RWPE1 (cell line): ENCODE measurements around the gene NPC2.
A peak's percentile ranks its signal among the peaks of the same experiment; 100 is the strongest.

ENCODE experiments used
- CTCF ChIA-PET: fragments of 350-600 bp; sonication (Branson Sonifier 250); formaldehyde crosslinking; extraction: SDS; loops from one replicate; lab custom pipeline; 2021; lab: Yijun Ruan, JAX
- POLR2A ChIA-PET: fragments of 400-600 bp; formaldehyde crosslinking; extraction: SDS; loops from one replicate; lab custom pipeline; 2020; ENCODE audit warnings: antibody characterized with exemption; ENCODE audit not compliant: low non-redundant PET; lab: Yijun Ruan, JAX
- DNase-seq: peaks from one replicate; pipeline ENCODE4 v3.0.0; 2012; ENCODE audit warnings: low spot score
- H3K27ac ChIP-seq: fragments of 450-650 bp; 2 replicates; pipeline ENCODE4 v1.5.1; 2017
- CTCF ChIP-seq: fragments of 450-650 bp; conservative IDR thresholded peaks from 2 replicates; pipeline ENCODE4 v1.5.1; 2017; ENCODE audit warnings: low read depth, mild to moderate bottlenecking

NPC2 gene

DNA sequence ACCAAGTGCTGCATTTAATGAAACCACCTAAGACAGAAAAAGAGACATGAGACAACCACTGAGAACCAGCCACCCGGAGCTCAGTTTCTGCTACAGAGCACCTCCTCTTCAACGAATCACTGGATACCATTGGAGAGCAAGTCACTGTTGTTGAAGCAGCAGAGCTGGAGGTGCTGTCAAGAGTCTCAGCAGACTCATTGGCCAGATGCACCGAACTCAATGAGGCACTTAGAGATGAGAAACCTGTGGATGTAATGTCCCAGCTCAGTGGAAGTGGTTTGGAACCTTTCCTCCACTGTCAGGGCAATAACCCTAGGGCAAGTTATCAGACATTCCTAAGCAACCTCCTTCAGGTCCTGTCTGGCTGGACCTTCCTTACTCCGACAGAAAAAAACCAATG is 13.1 kb downstream of the NPC2 start:
- TF ChIP-seq CTCF, result no peak
- ChIA-PET POLR2A (no interaction called here), CTCF (interaction anchor here (0.7 kb wide), 1 partner anchor 67 kb away, joined by 4 read pairs; no protein-coding TSS in a partner anchor)
- no peak for DNase-seq
- H3K27ac ChIP-seq, result no peak overlapping the region

- ChIA-PET CTCF (no interaction called here), POLR2A (no interaction called here)
- peak; percentile 24; the same call in 1 of the 2 replicates for TF ChIP-seq CTCF
- DNase-seq, result no peak
- no peak overlapping the region for H3K27ac ChIP-seq
Measured at GRCh38 chr14:74478996-74479635, 14.0 kb downstream of the NPC2 start.

- CTCF ChIA-PET, result interaction anchor here (0.7 kb wide), 1 partner anchor 269 kb away, joined by 8 read pairs; no protein-coding TSS in a partner anchor
- POLR2A ChIA-PET, result no interaction called here
Measured at GRCh38 chr14:74476607-74477006, 16.5 kb downstream of the NPC2 start.

GRCh38 chr14:74476107-74476506 is 17.0 kb downstream of the NPC2 start:
- POLR2A ChIA-PET, result no interaction called here
- DNase-seq, result no peak
- CTCF ChIA-PET, result no interaction called here
- TF ChIP-seq CTCF, result no peak
- H3K27ac ChIP-seq, result peak overlapping the region; percentile 21; the same call in 1 of the 2 replicates

More at GRCh38 chr14:74476607-74477006, 16.5 kb downstream of the NPC2 start:
- 0 out of 2 replicates have a peak overlapping the region, but pooled peaks have one; percentile 21 for H3K27ac ChIP-seq
- no peak for TF ChIP-seq CTCF
- DNase-seq, result no peak

DNA sequence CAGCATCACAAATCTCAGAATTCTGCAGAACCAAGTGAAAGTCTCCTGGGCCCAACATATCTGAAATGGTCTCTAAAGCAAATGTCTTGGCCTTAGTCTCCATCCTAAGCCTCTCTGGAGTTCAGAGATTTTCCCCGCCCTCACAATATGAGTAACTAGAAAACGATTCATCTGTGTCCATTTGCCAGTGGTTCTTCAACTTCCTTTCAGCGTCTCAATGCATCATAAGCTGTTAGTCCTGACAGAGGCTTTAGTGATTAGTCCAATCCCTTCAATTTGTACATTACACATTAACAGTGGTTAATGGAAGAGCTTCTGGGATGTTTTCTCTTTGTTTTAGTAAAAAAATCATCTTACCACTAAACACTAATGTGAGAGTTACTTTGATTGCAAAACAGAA is 17.4 kb downstream of the NPC2 start:
- POLR2A ChIA-PET, result no interaction called here
- no peak for DNase-seq
- no peak overlapping the region for H3K27ac ChIP-seq
- CTCF ChIA-PET, result interaction anchor here (0.6 kb wide), 1 partner anchor 374 kb away, joined by 3 read pairs; no protein-coding TSS in a partner anchor
- TF ChIP-seq CTCF, result no peak

- CTCF ChIA-PET, result interaction anchor here (0.7 kb wide), 1 partner anchor 1858 kb away, joined by 3 read pairs; no protein-coding TSS in a partner anchor
- peak overlapping the region; percentile 23; the same call in 1 of the 2 replicates for H3K27ac ChIP-seq
- no peak for DNase-seq
- no peak for TF ChIP-seq CTCF
- POLR2A ChIA-PET, result no interaction called here
Measured at GRCh38 chr14:74474376-74474775, 18.7 kb downstream of the NPC2 start.
